HepG2 (cell line): Measurements from ENCODE around the gene PGPEP1. TPM values are rescaled to one million over a fixed set of nuclear protein-coding genes. Genes with fewer than 3 reads are reported as not detected.

Experiments used
- ATF3 ChIP-seq: sonication (generic); formaldehyde crosslinking; IDR thresholded peaks from 2 replicates; pipeline ENCODE4 v1.4.0; 2020; ENCODE audit warnings: missing genetic modification reagents
- FOXA1 ChIP-seq, 2 experiments: fragments of 450-650 bp in 1 of 2; sonication (generic) in 1 of 2; formaldehyde crosslinking in 1 of 2; IDR thresholded peaks; 2 replicates each; pipeline versions ENCODE4 v1.4.0 to v1.6.1; 2016 to 2020; ENCODE audit warnings: missing genetic modification reagents in 1 of 2
- HBP1 ChIP-seq: IDR thresholded peaks from 2 replicates; pipeline ENCODE4 v1.6.1; 2016; ENCODE audit warnings: low read depth, control low read depth
- NFIB ChIP-seq: sonication (generic); formaldehyde crosslinking; IDR thresholded peaks from 2 replicates; pipeline ENCODE4 v1.9.0; 2021; ENCODE audit warnings: missing genetic modification reagents, mild to moderate bottlenecking, borderline replicate concordance
- NPAS2 ChIP-seq: sonication (generic); formaldehyde crosslinking; IDR thresholded peaks from 2 replicates; pipeline ENCODE4 v1.8.0; 2022; ENCODE audit warnings: mild to moderate bottlenecking, missing genetic modification reagents, borderline replicate concordance
- REPIN1 ChIP-seq: sonication (generic); formaldehyde crosslinking; IDR thresholded peaks from 2 replicates; pipeline ENCODE4 v1.8.0; 2022; ENCODE audit warnings: missing genetic modification reagents, low read depth, mild to moderate bottlenecking, borderline replicate concordance
- TAF15 ChIP-seq: fragments of 200-400 bp; formaldehyde crosslinking; IDR thresholded peaks from one replicate; pipeline ENCODE4 v1.6.1; 2018; ENCODE audit warnings: mild to moderate bottlenecking, low read depth, low read length; ENCODE audit not compliant: poor library complexity, severe bottlenecking
- TEF ChIP-seq: sonication (generic); formaldehyde crosslinking; IDR thresholded peaks from 2 replicates; pipeline ENCODE4 v1.5.0; 2020; ENCODE audit warnings: missing genetic modification reagents
- XBP1 ChIP-seq: sonication (generic); formaldehyde crosslinking; IDR thresholded peaks from 2 replicates; pipeline ENCODE4 v1.5.0; 2020; ENCODE audit warnings: missing genetic modification reagents
- ZNF281 ChIP-seq: sonication (generic); formaldehyde crosslinking; IDR thresholded peaks from 2 replicates; pipeline ENCODE4 v1.4.0; 2020; ENCODE audit warnings: missing genetic modification reagents, borderline replicate concordance
- ZNF674 ChIP-seq: sonication (generic); formaldehyde crosslinking; IDR thresholded peaks from 2 replicates; pipeline ENCODE4 v1.5.0; 2020; ENCODE audit warnings: low read depth, mild to moderate bottlenecking, missing genetic modification reagents
- ZNF878 ChIP-seq: sonication (generic); formaldehyde crosslinking; IDR thresholded peaks from 2 replicates; pipeline ENCODE4 v1.8.1; 2023; ENCODE audit warnings: mild to moderate bottlenecking, missing genetic modification reagents, moderate library complexity
- polyA plus RNA-seq, 8 experiments: library from polyadenylated mRNA; depleted of rRNA in 3 of 8; stranded (reverse) in 7 of 8; unstranded in 1 of 8; fragments of >200 nt; fragmentation: Illumina TruSeq in 4 of 8; extraction: Trizol in 4 of 8; gene quantifications; 2 replicates each; pipeline versions ENCODE4 v1.2.1 to v1.2.3, GENCODE V29; 2011 to 2016; ENCODE audit warnings: low read depth in 4 of 8, missing spikeins in 1 of 8, mixed read lengths in 1 of 8; ENCODE audit not compliant: insufficient read depth in 1 of 8
- total RNA-seq, 5 experiments: library from RNA; depleted of rRNA; stranded (reverse); fragments of >200 nt; fragmentation: Illumina TruSeq; extraction: Trizol; gene quantifications; 2 replicates each; pipeline ENCODE4 v1.2.3, GENCODE V29; 2016; ENCODE audit warnings: low read depth in 1 of 5
- TF ChIP-seq, protein P1 (sequence below): sonication (generic); formaldehyde crosslinking; IDR thresholded peaks from 2 replicates; pipeline ENCODE4 v1.4.0; 2020; ENCODE audit warnings: mild to moderate bottlenecking, missing genetic modification reagents

PGPEP1 gene
- total and polyA plus RNA-seq, 2 of the 13 experiments (the other 11 are each of a cell fraction or from before 2014, with no cell fraction given) = 53.1 to 56.6 TPM

GRCh38 chr19:18304458-18305310 lies 35.7 kb upstream of the PGPEP1 start (continued):
- TF ChIP-seq TEF (CRISPR knock-in tag) (no peak), NPAS2 (no peak), ZNF281 (peak; percentile 85), NFIB (CRISPR knock-in tag) (no peak), FOXA1 (IDR thresholded peaks at IDR 0.05) (no peak), FOXA1 (CRISPR knock-in tag; IDR thresholded peaks at IDR 0.05) (no peak), ZNF674 (CRISPR knock-in tag) (no peak), ATF3 (CRISPR knock-in tag) (peak; percentile 82), TAF15 (no peak), HBP1 (CRISPR knock-in tag) (peak; percentile 51; the same call in 1 of the 2 replicates), ZNF878 (CRISPR knock-in tag) (peak; percentile 88), XBP1 (CRISPR knock-in tag) (no peak), REPIN1 (CRISPR knock-in tag) (peak; percentile 48; the same call in 1 of the 2 replicates)
- TF ChIP-seq, protein P1, sequence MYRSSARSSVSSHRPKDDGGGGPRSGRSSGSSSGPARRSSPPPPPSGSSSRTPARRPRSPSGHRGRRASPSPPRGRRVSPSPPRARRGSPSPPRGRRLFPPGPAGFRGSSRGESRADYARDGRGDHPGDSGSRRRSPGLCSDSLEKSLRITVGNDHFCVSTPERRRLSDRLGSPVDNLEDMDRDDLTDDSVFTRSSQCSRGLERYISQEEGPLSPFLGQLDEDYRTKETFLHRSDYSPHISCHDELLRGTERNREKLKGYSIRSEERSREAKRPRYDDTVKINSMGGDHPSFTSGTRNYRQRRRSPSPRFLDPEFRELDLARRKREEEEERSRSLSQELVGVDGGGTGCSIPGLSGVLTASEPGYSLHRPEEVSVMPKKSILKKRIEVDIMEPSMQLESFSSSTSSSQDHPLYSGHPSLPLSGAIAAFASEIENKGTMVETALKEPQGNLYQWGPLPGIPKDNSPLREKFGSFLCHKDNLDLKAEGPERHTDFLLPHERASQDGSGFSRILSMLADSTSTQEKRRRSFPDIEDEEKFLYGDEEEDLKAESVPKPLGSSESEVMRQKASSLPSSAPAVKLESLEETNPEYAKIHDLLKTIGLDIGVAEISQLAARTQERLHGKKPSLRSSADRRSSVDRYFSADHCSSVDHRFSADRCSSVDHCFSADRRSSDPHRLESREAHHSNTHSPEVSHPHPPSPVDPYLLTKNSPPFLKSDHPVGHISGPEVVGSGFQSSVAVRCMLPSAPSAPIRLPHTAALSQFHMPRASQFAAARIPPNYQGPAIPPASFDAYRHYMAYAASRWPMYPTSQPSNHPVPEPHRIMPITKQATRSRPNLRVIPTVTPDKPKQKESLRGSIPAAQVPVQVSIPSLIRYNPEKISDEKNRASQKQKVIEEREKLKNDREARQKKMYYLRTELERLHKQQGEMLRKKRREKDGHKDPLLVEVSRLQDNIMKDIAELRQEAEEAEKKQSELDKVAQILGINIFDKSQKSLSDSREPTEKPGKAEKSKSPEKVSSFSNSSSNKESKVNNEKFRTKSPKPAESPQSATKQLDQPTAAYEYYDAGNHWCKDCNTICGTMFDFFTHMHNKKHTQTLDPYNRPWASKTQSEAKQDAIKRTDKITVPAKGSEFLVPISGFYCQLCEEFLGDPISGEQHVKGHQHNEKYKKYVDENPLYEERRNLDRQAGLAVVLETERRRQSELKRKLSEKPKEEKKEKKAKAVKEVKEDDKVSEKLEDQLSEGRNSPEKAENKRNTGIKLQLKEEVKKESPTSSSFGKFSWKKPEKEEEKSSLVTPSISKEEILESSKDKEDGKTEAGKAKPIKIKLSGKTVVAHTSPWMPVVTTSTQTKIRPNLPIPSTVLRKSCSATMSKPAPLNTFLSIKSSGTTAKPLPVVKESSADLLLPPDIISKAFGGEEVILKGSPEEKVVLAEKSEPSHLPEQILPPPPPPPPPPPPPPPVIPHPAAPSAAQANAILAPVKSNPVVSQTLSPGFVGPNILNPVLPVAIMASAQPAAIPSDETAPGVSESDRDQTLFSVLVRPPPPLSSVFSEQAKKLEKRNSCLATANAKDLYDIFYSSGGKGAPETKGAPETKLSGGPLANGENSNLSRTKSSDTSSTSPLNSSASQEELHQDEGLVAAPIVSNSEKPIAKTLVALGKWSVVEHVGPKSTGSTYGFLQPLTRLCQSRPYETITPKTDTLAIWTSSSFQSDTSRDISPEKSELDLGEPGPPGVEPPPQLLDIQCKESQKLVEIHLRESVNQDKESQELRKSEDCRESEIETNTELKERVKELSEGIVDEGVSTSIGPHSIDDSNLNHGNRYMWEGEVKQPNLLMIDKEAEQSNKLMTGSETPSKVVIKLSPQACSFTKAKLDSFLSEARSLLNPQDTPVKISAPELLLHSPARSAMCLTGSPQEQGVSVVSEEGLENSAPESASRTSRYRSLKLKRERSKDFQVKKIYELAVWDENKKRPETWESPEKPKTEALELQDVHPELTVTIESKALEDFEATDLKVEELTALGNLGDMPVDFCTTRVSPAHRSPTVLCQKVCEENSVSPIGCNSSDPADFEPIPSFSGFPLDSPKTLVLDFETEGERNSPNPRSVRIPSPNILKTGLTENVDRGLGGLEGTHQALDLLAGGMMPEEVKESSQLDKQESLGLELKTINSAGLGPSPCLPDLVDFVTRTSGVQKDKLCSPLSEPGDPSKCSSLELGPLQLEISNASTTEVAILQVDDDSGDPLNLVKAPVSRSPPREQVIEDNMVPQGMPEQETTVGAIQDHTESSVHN (CRISPR knock-in tag) = peak; percentile 44; the same call in 1 of the 2 replicates
